GM12878 (cell line): ENCODE results near the gene PPP2R2B. TPM values are rescaled to one million over a fixed set of nuclear protein-coding genes. Genes with fewer than 3 reads are reported as not detected.

Experiments used
- ATAC-seq: fragments of 200-7000 bp; cut with Tn5 transposase; 3 replicates; pipeline ENCODE4 v1.9.1; 2020; ENCODE audit warnings: mild to moderate bottlenecking, moderate library complexity
- BruUV-seq: library from RNA; stranded (reverse); fragments of 400-500 nt; replicated peaks from 2 replicates; lab custom pipeline; 2021; lab: Mats Ljungman, UMichigan
- CTCF ChIA-PET: fragments of 300-600 bp; sonication (Branson Sonifier 250); formaldehyde crosslinking; extraction: SDS; loops from one replicate; lab custom pipeline; 2021; ENCODE audit warnings: inconsistent platforms; lab: Yijun Ruan, JAX
- POLR2A ChIA-PET: fragments of 350-600 bp; formaldehyde crosslinking; extraction: SDS; loops from one replicate; lab custom pipeline; 2021; ENCODE audit warnings: inconsistent platforms; lab: Charles Lee
- RAD21 ChIA-PET: fragments of 300-600 bp; sonication (Branson Sonifier 250); formaldehyde crosslinking; loops from one replicate; lab custom pipeline; 2023; ENCODE audit warnings: antibody characterized with exemption; ENCODE audit not compliant: unreplicated experiment; lab: Charles Lee
- SMC1A ChIA-PET: fragments of 300-600 bp; sonication (Branson Sonifier 250); formaldehyde crosslinking; loops from one replicate; lab custom pipeline; 2023; ENCODE audit not compliant: unreplicated experiment, uncharacterized antibody; lab: Charles Lee
- DNase-seq: peaks from one replicate; pipeline ENCODE4 v3.0.0-alpha.2; 2011; ENCODE audit warnings: low read depth, low spot score
- FAIRE-seq: peaks from 3 replicates; lab custom pipeline; 2011; peaks lifted over from hg19 to GRCh38; lab: Jason Lieb, UNC
- H2AFZ ChIP-seq: 2 replicates; pipeline ENCODE4 v1.6.0; 2011; ENCODE audit warnings: low read depth, low read length, control low read depth; ENCODE audit not compliant: control insufficient read depth
- H3K27ac ChIP-seq: 2 replicates; pipeline ENCODE4 v1.5.1; 2011; ENCODE audit warnings: control low read depth; ENCODE audit not compliant: control insufficient read depth, insufficient read depth
- H3K27me3 ChIP-seq, 2 experiments: replicated peaks in 1 of 2; 2 replicates each; pipeline versions ENCODE4 v1.6.0 to v1.6.1; 2011; ENCODE audit warnings: low read length in 1 of 2; ENCODE audit not compliant: control insufficient read depth in 2 of 2, insufficient read depth in 2 of 2
- H3K36me3 ChIP-seq, 2 experiments: 2 replicates each; pipeline ENCODE4 v1.5.1; 2011; ENCODE audit warnings: low read length in 1 of 2; ENCODE audit not compliant: control insufficient read depth in 2 of 2, insufficient read depth in 2 of 2
- H3K4me1 ChIP-seq: 2 replicates; pipeline ENCODE4 v1.6.1; 2011; ENCODE audit warnings: mild to moderate bottlenecking, low read length, moderate library complexity, mixed read lengths; ENCODE audit not compliant: control insufficient read depth, insufficient read depth
- H3K4me2 ChIP-seq: 2 replicates; pipeline ENCODE4 v1.6.0; 2011; ENCODE audit warnings: control low read depth; ENCODE audit not compliant: control insufficient read depth, insufficient read depth
- H3K4me3 ChIP-seq: fragments of 200-600 bp; sonication (generic); 2 replicates; pipeline ENCODE4 v1.5.1; 2016
- H3K79me2 ChIP-seq: 2 replicates; pipeline ENCODE4 v1.6.0; 2011; ENCODE audit warnings: low read length; ENCODE audit not compliant: control insufficient read depth, insufficient read depth
- H3K9ac ChIP-seq: 2 replicates; pipeline ENCODE4 v1.8.0; 2011; ENCODE audit warnings: low read length, control low read depth, mixed read lengths; ENCODE audit not compliant: control insufficient read depth, insufficient read depth
- H3K9me3 ChIP-seq: replicated peaks from 3 replicates; pipeline ENCODE4 v1.5.1; 2011; ENCODE audit warnings: mild to moderate bottlenecking, low read length; ENCODE audit not compliant: control insufficient read depth, insufficient read depth
- H4K20me1 ChIP-seq: 2 replicates; pipeline ENCODE4 v1.6.0; 2011; ENCODE audit not compliant: control insufficient read depth, insufficient read depth
- BRCA1 ChIP-seq: IDR thresholded peaks from 2 replicates; pipeline ENCODE4 v1.6.1; 2011; ENCODE audit warnings: low read depth, low read length, improper control_type of control experiment
- CHD2 ChIP-seq: IDR thresholded peaks from 2 replicates; pipeline ENCODE4 v1.6.1; 2011; ENCODE audit warnings: low read depth, low read length, improper control_type of control experiment, borderline replicate concordance
- CTCF ChIP-seq, 3 experiments: IDR thresholded peaks in 2 of 3; conservative IDR thresholded peaks in 1 of 3; 2 replicates each; pipeline ENCODE4 v1.5.1; 2011; ENCODE audit warnings: low read depth in 3 of 3, low read length in 3 of 3, mild to moderate bottlenecking in 3 of 3, control low read depth in 2 of 3, moderate library complexity in 2 of 3, inconsistent platforms in 1 of 3, mixed read lengths in 1 of 3; ENCODE audit not compliant: control insufficient read depth in 2 of 3, insufficient read depth in 1 of 3; ENCODE audit errors: extremely low read depth in 1 of 3
- EED ChIP-seq: sonication (generic); IDR thresholded peaks from 2 replicates; pipeline ENCODE4 v1.6.1; 2016; ENCODE audit warnings: antibody characterized with exemption, low read depth
- HDAC2 ChIP-seq: fragments of 200-600 bp; sonication (generic); IDR thresholded peaks from 2 replicates; pipeline ENCODE4 v1.6.1; 2017
- MYC ChIP-seq: IDR thresholded peaks from 2 replicates; pipeline ENCODE4 v1.6.1; 2011; ENCODE audit warnings: mild to moderate bottlenecking, low read length, moderate library complexity, inconsistent platforms; ENCODE audit not compliant: insufficient read depth, insufficient replicate concordance, insufficient read length, severe bottlenecking
- NFIC ChIP-seq: IDR thresholded peaks from 2 replicates; pipeline ENCODE4 v1.6.1; 2012; ENCODE audit warnings: low read depth, mild to moderate bottlenecking, inconsistent platforms, low read length, moderate library complexity
- NFYA ChIP-seq: IDR thresholded peaks from 2 replicates; pipeline ENCODE4 v1.6.1; 2011; ENCODE audit warnings: low read depth, mild to moderate bottlenecking, low read length, improper control_type of control experiment, borderline replicate concordance
- RAD51 ChIP-seq: fragments of 450-650 bp; IDR thresholded peaks from 2 replicates; pipeline ENCODE4 v1.6.1; 2016; ENCODE audit warnings: moderate library complexity, mild to moderate bottlenecking, inconsistent platforms
- TCF12 ChIP-seq: IDR thresholded peaks from 2 replicates; pipeline ENCODE4 v1.6.1; 2011; ENCODE audit warnings: low read depth, mild to moderate bottlenecking, low read length
- YBX1 ChIP-seq: fragments of 450-650 bp; IDR thresholded peaks from 2 replicates; pipeline ENCODE4 v1.6.1; 2016; ENCODE audit warnings: antibody characterized with exemption
- YY1 ChIP-seq: IDR thresholded peaks from 2 replicates; pipeline ENCODE4 v1.6.1; 2011; ENCODE audit warnings: low read depth, mild to moderate bottlenecking, low read length
- ZNF592 ChIP-seq: fragments of 450-650 bp; IDR thresholded peaks from 2 replicates; pipeline ENCODE4 v1.6.1; 2017; ENCODE audit warnings: mild to moderate bottlenecking, moderate library complexity
- ZSCAN29 ChIP-seq: fragments of 450-650 bp; IDR thresholded peaks from 2 replicates; pipeline ENCODE4 v1.6.1; 2017; ENCODE audit warnings: mild to moderate bottlenecking, moderate library complexity
- WGBS: methylation state at CpG from one replicate; pipeline ENCODE4 v1.1.6; 2016; ENCODE audit warnings: low lambda C conversion rate; ENCODE audit not compliant: insufficient replicate concordance, insufficient coverage; ENCODE audit errors: missing lambda C conversion rate; 5-methylcytosine and 5-hydroxymethylcytosine counted together
- in situ Hi-C: fragments of 300-500 bp; cut with MboI; formaldehyde crosslinking; loops from 9 replicates; pipeline ENCODE4 v1.14.3; 2018; ENCODE audit warnings: mixed read lengths
- intact Hi-C: fragments of 100-400 bp; cut with micrococcal nuclease; formaldehyde crosslinking; loops from one replicate; pipeline ENCODE4 v1.14.2; 2022; ENCODE audit not compliant: unreplicated experiment
- polyA plus RNA-seq, 11 experiments: library from polyadenylated mRNA; depleted of rRNA in 4 of 11; unstranded in 6 of 11; stranded (reverse) in 5 of 11; fragments of >200 nt; fragmentation: Nextera tagmentation in 4 of 11; fragmentation: Illumina TruSeq in 1 of 11; extraction: Ambion mirVana in 4 of 11; extraction: Trizol in 1 of 11; gene quantifications; 1 replicate in 1 of 11; 2 replicates in 10 of 11; pipeline versions ENCODE4 v1.2.1 to v1.2.3, GENCODE V29; 2011 to 2016; ENCODE audit warnings: inconsistent platforms in 2 of 11, missing spikeins in 2 of 11, low read depth in 1 of 11
- total RNA-seq, 4 experiments: library from RNA; depleted of rRNA in 3 of 4; stranded (reverse); fragments of >200 nt in 3 of 4; fragmentation: Illumina TruSeq in 1 of 4; extraction: Trizol in 1 of 4; gene quantifications; 2 replicates each; pipeline versions ENCODE4 v1.2.1 to v1.2.3, GENCODE V29; 2013 to 2021

PPP2R2B gene
- total and polyA plus RNA-seq, 10 of the 15 experiments (the other 5 are each of a cell fraction or from before 2014, with no cell fraction given) = not detected

GRCh38 chr5:146799231-146799630 is 79.3 kb downstream of the PPP2R2B start (continued):
- TF ChIP-seq ZNF592 (no peak), EED (no peak)

GRCh38 chr5:146797658-146798057 is 80.9 kb downstream of the PPP2R2B start:
- Histone ChIP-seq H3K9ac (no peak overlapping the region), H3K4me3 (no peak overlapping the region), H3K4me2 (no peak overlapping the region), H3K27ac (no peak overlapping the region), H3K27me3 (no peaks in the 10 kb centered on the region), H4K20me1 (no peaks in the 10 kb centered on the region), H2AFZ (no peak overlapping the region), H3K9me3 (no peaks in the 10 kb centered on the region), H3K79me2 (no peaks in the 10 kb centered on the region), H3K4me1 (no peaks in the 10 kb centered on the region), H3K36me3 (no peaks in the 10 kb centered on the region)
- ChIA-PET CTCF (interaction anchor here (0.8 kb wide), 1 partner anchor 264 kb away, joined by 3 read pairs; no protein-coding TSS in a partner anchor), RAD21 (no interaction called here), POLR2A (no interaction called here), SMC1A (interaction anchor here (0.6 kb wide), 1 partner anchor 273 kb away, joined by 3 read pairs; no protein-coding TSS in a partner anchor)
- in situ Hi-C loops = no loop called here
- no peak for FAIRE-seq
- intact Hi-C loops = no loop called here
- 18% methylated on average over 5 of the region's 5 CpGs for WGBS
- TF ChIP-seq HDAC2 (no peak), NFYA (no peak), BRCA1 (no peak), ZSCAN29 (no peak), CTCF (IDR thresholded peaks at IDR 0.05 in 2 of 3, conservative IDR thresholded peaks at IDR 0.05 in 1 of 3; ENCODE audit: control insufficient read depth in 2 of 3, extremely low read depth in 1 of 3, insufficient read depth in 1 of 3, low read depth in 3 of 3, low read length in 3 of 3) (no peak), RAD51 (no peak), YBX1 (no peak), NFIC (no peak), YY1 (no peak), MYC (no peak), CHD2 (no peak), EED (no peak), TCF12 (no peak)
- no TSS peak for BruUV-seq
- DNase-seq = no peak
- ATAC-seq = no peak
